GOT3 (cell line): ENCODE measurements around the gene TRMT10C.
"Not testable (repeated sequence)": the region's sequence is repeated elsewhere in the genome, so short reads cannot be mapped to it uniquely, and the experiment has no call there.

Source experiments
- DNase-seq: peaks from one replicate; lab custom pipeline; 2025; ENCODE audit warnings: mixed read lengths; lab: John Stamatoyannopoulos, UW

Gene TRMT10C

DNA sequence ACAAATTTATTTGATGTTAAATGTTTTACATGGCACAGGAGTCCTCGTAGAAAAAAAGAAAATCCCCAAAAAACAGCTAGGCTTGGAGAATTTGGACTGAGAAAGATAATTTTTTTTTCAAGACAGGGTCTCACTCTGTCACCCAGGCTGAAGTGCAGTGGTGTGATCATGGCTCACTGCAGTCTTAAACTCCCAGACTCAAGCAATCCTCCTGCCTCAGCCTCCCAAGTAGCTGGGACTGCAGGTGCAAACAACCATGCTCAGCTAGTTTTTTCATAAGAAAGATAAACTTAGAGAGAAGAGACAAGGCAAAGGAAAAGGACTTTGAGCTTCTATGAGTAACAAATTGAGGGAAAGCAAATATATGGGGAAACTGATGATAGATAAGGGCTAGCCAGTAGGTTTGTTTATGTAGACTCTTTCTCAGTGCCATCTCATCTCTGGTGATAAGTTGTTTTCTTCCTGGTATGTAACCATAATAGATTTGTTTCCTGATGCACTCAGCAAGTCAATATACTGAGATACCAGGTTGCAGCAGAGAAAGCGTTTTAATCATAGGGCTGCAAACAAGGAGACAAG, 13.1 kb upstream of the TRMT10C start:
- DNase-seq: no peak

DNA sequence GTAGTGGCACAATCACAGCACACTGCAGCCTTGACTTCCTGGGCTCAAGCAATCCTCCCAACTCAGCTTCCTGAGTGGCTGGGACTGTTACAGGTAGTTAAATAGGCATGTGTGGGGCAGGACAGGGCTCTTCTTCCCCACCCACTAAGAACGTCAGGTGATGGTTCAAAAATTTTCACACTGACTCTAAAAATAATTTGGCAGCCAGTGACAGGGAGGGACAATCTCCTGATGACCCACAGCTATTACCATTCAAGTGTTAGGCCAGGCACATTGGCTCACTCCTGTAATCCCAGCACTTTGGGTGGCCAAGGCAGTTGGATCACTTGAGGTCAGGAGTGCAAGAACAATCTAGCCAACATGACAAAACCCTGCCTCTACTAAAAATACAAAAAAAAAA, 12.2 kb upstream of the TRMT10C start:
- DNase-seq: no peak

GRCh38 chr3:101551359-101552081, 10.1 kb upstream of the TRMT10C start:
- not testable (repeated sequence) for DNase-seq

GRCh38 chr3:101553381-101553780, 8.3 kb upstream of the TRMT10C start:
- DNase-seq: not testable (repeated sequence)

- DNase-seq: no peak
These were observed 5.6 kb upstream of the TRMT10C start for GRCh38 chr3:101556064-101556463.

GRCh38 chr3:101567528-101568317, 6.1 kb downstream of the TRMT10C start:
- DNase-seq: no peak

- no peak for DNase-seq
These were observed 9.6 kb downstream of the TRMT10C start for GRCh38 chr3:101571028-101571895.

DNA sequence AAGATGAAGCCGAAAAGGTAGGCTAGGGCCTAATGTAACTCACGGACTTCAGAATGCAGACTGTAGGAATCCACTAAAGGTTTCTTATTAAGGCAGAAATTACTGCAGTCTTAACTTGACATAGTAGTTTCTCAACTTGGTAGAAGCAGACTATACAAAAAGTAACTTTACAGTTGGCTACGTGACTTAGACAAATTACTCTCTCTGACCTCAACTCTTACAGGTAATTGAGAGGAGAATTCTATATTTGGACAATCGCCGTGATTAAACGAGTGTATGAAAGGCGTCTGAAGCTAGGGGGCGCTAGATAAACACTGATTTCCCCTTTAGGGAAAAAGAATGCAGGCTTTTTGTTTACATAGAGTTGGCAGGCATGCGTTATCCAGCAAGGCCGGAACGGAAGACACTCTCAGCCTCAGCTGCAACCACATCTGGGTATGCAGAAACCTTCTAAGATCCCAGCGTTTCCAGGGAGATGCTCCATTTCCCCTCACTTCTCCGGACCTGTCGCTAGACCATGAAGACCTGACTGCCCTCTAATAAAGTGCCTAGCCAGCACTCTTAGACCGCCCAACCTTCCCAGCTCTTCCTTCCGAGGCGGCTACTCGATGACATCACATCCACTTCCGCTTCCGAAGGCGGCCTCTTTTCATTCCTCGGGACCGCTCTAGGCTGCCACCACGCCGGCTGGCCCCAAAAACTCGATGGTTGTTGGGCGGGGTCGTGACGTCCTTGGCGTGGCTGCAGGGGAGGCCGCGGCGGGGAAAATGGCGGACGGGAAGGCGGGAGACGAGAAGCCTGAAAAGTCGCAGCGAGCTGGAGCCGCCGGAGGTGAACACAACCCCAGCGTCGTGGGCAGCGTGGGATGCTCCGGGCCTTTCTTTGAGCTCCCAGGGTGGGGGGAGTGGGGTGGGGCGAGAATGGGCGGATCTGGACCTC, 12.1 kb downstream of the TRMT10C start, which contains the start of gene PCNP:
TSS of gene PCNP (plus strand) at position 732 of the 939 bp plus-strand sequence. CDS start at position 768, 36 bp downstream.
- peak; percentile 94 for DNase-seq

DNA sequence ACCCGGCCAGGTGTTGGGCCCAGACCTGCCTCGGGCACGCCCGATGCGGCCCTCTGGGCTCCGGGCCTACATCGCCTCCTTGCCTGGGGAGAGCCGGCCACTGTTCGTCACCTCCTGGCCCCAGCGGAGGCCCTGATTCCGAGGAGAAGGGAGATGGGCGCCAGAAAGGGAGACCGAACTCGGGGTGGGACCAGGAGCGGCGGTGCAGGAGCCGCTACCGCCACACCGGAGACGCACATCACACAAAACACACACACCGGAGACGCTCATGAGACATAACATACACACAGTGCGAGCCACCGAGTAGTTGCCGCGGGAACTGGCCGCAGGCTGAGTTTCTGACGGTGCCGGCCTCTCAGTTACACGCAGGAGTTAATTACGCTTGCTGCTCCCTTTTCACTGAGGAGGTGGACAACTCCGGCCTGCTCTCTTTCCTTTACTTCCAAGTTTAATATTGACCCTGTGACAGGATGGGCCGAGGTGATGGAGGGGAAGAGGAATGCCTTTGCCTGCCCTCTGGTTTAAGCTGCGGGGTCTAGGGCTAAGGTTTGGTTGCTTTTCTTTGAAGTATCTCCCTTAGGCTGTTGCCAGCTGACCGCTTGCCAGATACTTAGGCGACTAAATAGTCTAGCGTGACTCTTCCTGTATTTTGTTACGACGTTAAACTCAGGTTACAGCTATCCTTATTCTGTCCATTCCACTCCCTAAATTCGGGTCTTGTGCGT, 12.9 kb downstream of the TRMT10C start:
- DNase-seq: no peak

DNA sequence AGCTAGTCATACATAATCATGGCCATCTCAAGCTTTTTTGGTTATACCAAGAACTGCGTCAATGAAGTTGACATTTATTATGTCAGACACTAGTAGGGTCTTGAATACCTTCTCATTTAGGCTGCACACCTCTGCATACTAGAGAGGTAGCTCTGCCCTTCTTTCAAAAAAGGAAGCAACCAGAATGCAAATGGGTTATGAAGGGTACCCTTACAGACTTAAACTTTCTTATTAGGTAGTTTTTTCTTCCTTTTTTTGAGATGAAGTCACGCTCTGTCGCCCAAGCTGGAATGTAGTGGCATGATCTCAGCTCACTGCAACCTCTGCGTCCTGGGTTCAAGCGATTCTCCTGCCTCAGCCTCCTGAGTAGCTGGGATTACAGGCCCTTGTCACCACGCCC, 15.6 kb downstream of the TRMT10C start:
- DNase-seq: no peak

- no peak for DNase-seq
These were observed 26.9 kb downstream of the TRMT10C start for GRCh38 chr3:101588616-101589015.

DNA sequence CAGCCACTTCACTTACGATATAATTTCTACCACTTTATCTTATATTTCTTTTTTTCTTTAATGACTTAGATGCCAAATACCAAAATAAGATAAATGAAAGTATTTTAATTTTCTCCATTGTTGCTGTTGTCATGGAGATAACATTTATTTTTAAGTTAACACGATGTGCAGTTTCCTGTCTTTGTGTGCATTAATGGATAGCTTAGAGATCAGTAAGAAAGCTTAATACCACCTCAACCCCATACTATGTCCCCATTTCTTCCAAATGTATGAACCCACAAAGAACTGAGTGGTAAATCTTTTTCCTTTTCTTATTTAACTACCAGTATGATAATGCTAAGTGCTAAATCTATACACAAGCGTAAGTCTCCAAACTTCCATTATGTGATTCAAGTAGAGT, 29.4 kb downstream of the TRMT10C start:
- DNase-seq: no peak

DNA sequence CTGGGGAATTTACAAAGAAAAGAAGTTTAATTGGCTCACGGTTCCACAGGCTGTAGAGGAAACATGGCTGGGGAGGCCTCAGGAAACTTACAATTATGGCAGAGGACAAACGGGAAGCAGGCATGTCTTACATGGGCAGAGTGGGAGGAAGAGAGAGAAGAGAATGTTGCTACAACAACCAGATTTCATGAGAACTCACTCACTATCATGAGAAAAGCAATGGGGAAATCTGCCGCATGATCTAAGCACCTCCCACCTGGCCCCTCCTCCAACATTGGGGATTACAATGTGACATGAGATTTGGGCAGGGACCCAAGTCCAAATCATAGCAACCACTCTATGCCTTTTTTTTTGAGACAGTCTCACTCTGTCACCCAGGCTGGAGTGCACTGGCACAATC, 41.1 kb downstream of the TRMT10C start:
- DNase-seq: no peak

DNA sequence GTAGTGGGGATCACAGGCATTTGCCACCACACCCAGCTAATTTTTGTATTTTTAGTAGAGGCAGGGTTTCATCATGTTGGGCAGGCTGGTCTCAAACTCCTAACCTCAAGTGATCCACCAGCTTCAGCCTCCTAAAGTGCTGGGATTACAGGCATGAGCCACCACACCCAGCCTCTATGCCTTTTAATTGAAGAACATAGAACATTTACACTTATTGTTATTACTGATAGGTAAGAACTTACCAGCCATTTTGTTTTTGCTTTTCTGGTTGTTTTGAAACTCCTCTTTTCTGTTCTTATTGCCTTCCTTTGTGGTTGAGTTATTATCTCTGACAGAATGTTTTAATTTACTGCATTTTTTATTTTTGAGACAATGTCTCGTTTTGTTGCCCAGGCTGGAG, 41.5 kb downstream of the TRMT10C start:
- DNase-seq: no peak

GRCh38 chr3:101605398-101605797, 43.7 kb downstream of the TRMT10C start:
- not testable (repeated sequence) for DNase-seq

DNA sequence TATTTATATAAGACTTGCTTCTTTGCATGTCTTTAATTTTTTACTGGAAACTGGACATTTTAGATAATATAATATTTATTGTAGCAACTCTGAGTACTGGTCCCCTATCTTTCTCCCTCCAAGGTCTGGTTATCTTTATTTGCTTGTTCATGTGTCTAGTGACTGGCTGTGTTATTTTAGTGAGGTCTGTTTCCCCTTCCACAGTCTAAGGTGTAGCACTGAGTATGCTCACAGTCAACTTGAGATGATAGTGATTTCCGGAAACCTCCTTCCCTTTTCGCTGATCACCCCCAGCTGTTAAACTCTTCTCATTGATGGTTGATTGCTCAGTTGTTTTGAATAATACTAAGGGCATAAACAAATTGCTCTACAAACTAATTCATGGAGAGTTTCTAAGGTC, 49.4 kb downstream of the TRMT10C start:
- DNase-seq: no peak

GRCh38 chr3:101613014-101613413, 51.3 kb downstream of the TRMT10C start:
- not testable (repeated sequence) for DNase-seq

DNA sequence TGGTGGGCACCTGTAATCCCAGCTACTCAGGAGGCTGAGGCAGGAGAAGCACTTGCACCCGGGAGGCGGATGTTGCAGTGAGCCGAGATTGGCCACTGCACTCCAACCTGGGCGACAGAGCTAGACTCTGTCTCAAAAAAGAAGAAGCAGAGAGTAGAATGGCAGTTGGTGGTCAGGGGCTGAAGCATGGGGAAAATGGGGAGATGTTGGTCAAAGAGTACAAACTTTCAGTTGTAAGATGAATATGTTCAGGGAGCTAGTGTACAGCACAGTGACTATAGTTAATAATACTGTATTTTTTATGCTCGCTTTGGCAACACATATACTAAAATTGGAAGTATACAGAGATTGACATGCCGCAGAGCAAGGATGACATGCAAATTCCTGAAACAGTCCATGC, 53.9 kb downstream of the TRMT10C start:
- no peak for DNase-seq
